Colonic mucosa (tissue), 4 donors: ENCODE results near the gene ICAM1. TPM values are rescaled to one million over a fixed set of nuclear protein-coding genes. Genes with fewer than 3 reads are reported as not detected.

Experiments used
- DNase-seq: peaks from one replicate; pipeline ENCODE4 v3.0.0-alpha.2; 2020
- H3K27ac ChIP-seq: fragments of 200-600 bp; one replicate; pipeline ENCODE4 v1.8.0; 2021
- H3K27me3 ChIP-seq: fragments of 200-600 bp; one replicate; pipeline ENCODE4 v1.8.0; 2021
- H3K36me3 ChIP-seq: fragments of 200-600 bp; one replicate; pipeline ENCODE4 v1.8.0; 2021
- H3K4me1 ChIP-seq: fragments of 200-600 bp; one replicate; pipeline ENCODE4 v1.8.0; 2021; ENCODE audit warnings: mild to moderate bottlenecking
- H3K4me3 ChIP-seq: fragments of 200-600 bp; one replicate; pipeline ENCODE4 v1.8.0; 2021
- H3K9ac ChIP-seq, 2 donors: one replicate each; pipeline ENCODE4 v1.7.0; 2013; ENCODE audit warnings: control low read depth in 2 of 2, low read depth in 2 of 2, low read length in 2 of 2
- H3K9me3 ChIP-seq: fragments of 200-600 bp; one replicate; pipeline ENCODE4 v1.8.0; 2021
- CTCF ChIP-seq: fragments of 200-600 bp; IDR thresholded peaks from one replicate; pipeline ENCODE4 v1.8.0; 2022; ENCODE audit warnings: antibody characterized with exemption, mild to moderate bottlenecking
- intact Hi-C: fragments of 100-400 bp; cut with DNase I; formaldehyde crosslinking; loops from one replicate; pipeline ENCODE4 v1.14.1; 2022
- total RNA-seq, 2 donors: library from RNA; stranded (reverse); fragmentation: NEBNext Ultra II Directional in 1 of 2; extraction: Animal tissue kit (Norgen Biotek cat#: 25700) in 1 of 2; gene quantifications; one replicate each; pipeline ENCODE4 v1.2.1, GENCODE V29; 2021
- donor health status: healthy.
- donor health status: DM: no; HTN: no; CAD: no.
- donor health status: DM: no; HTN: no; CAD: no.

ICAM1 gene, protein sequence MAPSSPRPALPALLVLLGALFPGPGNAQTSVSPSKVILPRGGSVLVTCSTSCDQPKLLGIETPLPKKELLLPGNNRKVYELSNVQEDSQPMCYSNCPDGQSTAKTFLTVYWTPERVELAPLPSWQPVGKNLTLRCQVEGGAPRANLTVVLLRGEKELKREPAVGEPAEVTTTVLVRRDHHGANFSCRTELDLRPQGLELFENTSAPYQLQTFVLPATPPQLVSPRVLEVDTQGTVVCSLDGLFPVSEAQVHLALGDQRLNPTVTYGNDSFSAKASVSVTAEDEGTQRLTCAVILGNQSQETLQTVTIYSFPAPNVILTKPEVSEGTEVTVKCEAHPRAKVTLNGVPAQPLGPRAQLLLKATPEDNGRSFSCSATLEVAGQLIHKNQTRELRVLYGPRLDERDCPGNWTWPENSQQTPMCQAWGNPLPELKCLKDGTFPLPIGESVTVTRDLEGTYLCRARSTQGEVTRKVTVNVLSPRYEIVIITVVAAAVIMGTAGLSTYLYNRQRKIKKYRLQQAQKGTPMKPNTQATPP
- total RNA-seq, result 10 to 100 TPM in 1 of 2 donors, 1 to 10 TPM in 1; 3.5 to 13.1 TPM

- H3K27me3 ChIP-seq, result no peaks in the 10 kb centered on the region
- intact Hi-C loops, result no loop called here
- no peaks in the 10 kb centered on the region for H3K9me3 ChIP-seq
- peak within 1 kb of the TSS; percentile 63 to 78 for H3K9ac ChIP-seq
- peaks cover 9% of the 10 kb centered on the region for H3K4me1 ChIP-seq
- DNase-seq, result peak; percentile 77
- peak within 1 kb of the TSS; percentile 37 for H3K4me3 ChIP-seq
- H3K27ac ChIP-seq, result peak within 1 kb of the TSS; percentile 81
- TF ChIP-seq CTCF, result no peak
- no peaks in the 10 kb centered on the region for H3K36me3 ChIP-seq
Observed at GRCh38 chr19:10270616-10271394, at the start of gene ICAM1. ICAM1 (plus strand) TSS chr19:10271120; CDS start chr19:10271160, 40 bp downstream.

DNA sequence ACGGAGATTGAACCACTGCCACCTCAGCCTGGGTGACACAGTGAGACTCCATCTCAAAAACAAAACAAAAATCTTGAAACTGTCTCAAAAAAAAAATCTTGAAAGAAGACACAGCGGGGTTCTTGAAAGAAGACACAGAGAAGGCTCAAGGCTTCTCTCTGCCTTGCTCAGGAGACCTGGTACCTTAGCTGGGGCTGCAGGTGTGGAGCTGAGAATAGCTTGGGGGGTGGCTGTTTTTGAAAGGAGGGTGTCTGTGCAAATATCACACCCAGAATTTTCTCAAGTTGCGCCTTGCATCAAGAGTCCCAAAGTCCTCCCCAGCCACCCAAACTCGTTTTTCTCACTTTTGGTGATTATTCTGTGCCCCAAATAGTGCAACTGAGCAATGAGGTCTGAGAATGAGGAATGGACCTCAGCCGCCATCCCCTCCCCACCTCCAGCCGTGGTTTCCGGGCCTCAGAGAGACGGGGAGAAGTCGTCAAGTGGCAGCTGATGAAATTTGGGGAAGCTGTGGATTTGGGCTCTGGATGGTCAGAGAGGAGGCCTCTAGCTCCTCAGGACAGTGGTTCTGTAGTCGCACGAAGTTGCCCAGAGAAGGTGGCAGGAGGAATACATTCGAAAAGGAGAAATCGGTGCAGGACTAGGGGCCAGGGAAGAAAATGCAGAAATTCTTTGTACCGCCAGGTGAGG is 48.6 kb upstream of the ICAM1 start:
- no peak for DNase-seq
- H3K4me3 ChIP-seq, result no peak overlapping the region
- H3K4me1 ChIP-seq, result no peaks in the 10 kb centered on the region
- no peak overlapping the region for H3K9ac ChIP-seq
- no peaks in the 10 kb centered on the region for H3K27me3 ChIP-seq
- TF ChIP-seq CTCF, result no peak
- no peaks in the 10 kb centered on the region for H3K9me3 ChIP-seq
- intact Hi-C loops, result no loop called here
- H3K36me3 ChIP-seq, result no peaks in the 10 kb centered on the region
- H3K27ac ChIP-seq, result no peak overlapping the region

GRCh38 chr19:10223488-10224213 is 47.3 kb upstream of the ICAM1 start:
- Histone ChIP-seq H3K27me3 (no peaks in the 10 kb centered on the region), H3K9ac (no peak overlapping the region), H3K9me3 (no peaks in the 10 kb centered on the region), H3K4me1 (no peaks in the 10 kb centered on the region), H3K4me3 (no peak overlapping the region), H3K36me3 (no peaks in the 10 kb centered on the region), H3K27ac (no peak overlapping the region)
- intact Hi-C loops, result no loop called here
- DNase-seq, result no peak
- TF ChIP-seq CTCF, result no peak

- intact Hi-C loops, result no loop called here
- no peak overlapping the region for H3K27ac ChIP-seq
- H3K4me3 ChIP-seq, result no peak overlapping the region
- H3K9me3 ChIP-seq, result no peaks in the 10 kb centered on the region
- no peaks in the 10 kb centered on the region for H3K36me3 ChIP-seq
- no peak for TF ChIP-seq CTCF
- H3K4me1 ChIP-seq, result no peaks in the 10 kb centered on the region
- no peak for DNase-seq
- H3K9ac ChIP-seq, result no peak overlapping the region
- H3K27me3 ChIP-seq, result no peaks in the 10 kb centered on the region
Observed at GRCh38 chr19:10224337-10224736, 46.6 kb upstream of the ICAM1 start.

- H3K4me3 ChIP-seq, result no peak overlapping the region
- no peak overlapping the region for H3K9ac ChIP-seq
- DNase-seq, result no peak
- H3K27me3 ChIP-seq, result no peaks in the 10 kb centered on the region
- TF ChIP-seq CTCF, result no peak
- no peaks in the 10 kb centered on the region for H3K4me1 ChIP-seq
- no peaks in the 10 kb centered on the region for H3K36me3 ChIP-seq
- H3K27ac ChIP-seq, result peak overlapping the region; percentile 70
- H3K9me3 ChIP-seq, result no peaks in the 10 kb centered on the region
- intact Hi-C loops, result no loop called here
Observed at GRCh38 chr19:10226021-10226375, 44.9 kb upstream of the ICAM1 start.
